HEK293 (cell line): Measurements from ENCODE around the gene COX6A2.

Experiments used
- EGR2 ChIP-seq: fragments of 450-650 bp; formaldehyde crosslinking; IDR thresholded peaks from 2 replicates; pipeline ENCODE4 v1.5.1; 2016; ENCODE audit warnings: low read depth, missing biosample characterization, missing genetic modification characterization
- HOXC10 ChIP-seq: sonication (generic); formaldehyde crosslinking; IDR thresholded peaks from 2 replicates; pipeline ENCODE4 v1.8.1; 2023; ENCODE audit warnings: mild to moderate bottlenecking, missing genetic modification reagents
- KLF7 ChIP-seq: fragments of 450-650 bp; formaldehyde crosslinking; IDR thresholded peaks from 2 replicates; pipeline ENCODE4 v1.5.1; 2016; ENCODE audit warnings: missing biosample characterization, missing genetic modification characterization, borderline replicate concordance
- SCRT1 ChIP-seq: fragments of 450-650 bp; formaldehyde crosslinking; IDR thresholded peaks from 2 replicates; pipeline ENCODE4 v1.5.1; 2016; ENCODE audit warnings: missing biosample characterization, missing genetic modification characterization, borderline replicate concordance
- WT1 ChIP-seq: fragments of 450-650 bp; formaldehyde crosslinking; IDR thresholded peaks from 2 replicates; pipeline ENCODE4 v1.5.1; 2016; ENCODE audit warnings: missing biosample characterization, missing genetic modification characterization
- ZBTB7A ChIP-seq: fragments of 450-650 bp; formaldehyde crosslinking; IDR thresholded peaks from 2 replicates; pipeline ENCODE4 v1.5.1; 2016; ENCODE audit warnings: low read depth, missing biosample characterization, missing genetic modification characterization
- ZFP41 ChIP-seq: fragments of 450-650 bp; formaldehyde crosslinking; IDR thresholded peaks from 2 replicates; pipeline ENCODE4 v1.5.1; 2016; ENCODE audit warnings: missing biosample characterization, missing genetic modification characterization, borderline replicate concordance
- ZNF133 ChIP-seq: fragments of 450-650 bp; formaldehyde crosslinking; IDR thresholded peaks from 2 replicates; pipeline ENCODE4 v1.5.1; 2016; ENCODE audit warnings: missing biosample characterization, missing genetic modification characterization
- ZNF202 ChIP-seq: fragments of 450-650 bp; formaldehyde crosslinking; IDR thresholded peaks from 2 replicates; pipeline ENCODE4 v1.5.1; 2016; ENCODE audit warnings: missing biosample characterization, missing genetic modification characterization, borderline replicate concordance
- ZNF211 ChIP-seq: fragments of 450-650 bp; formaldehyde crosslinking; IDR thresholded peaks from 2 replicates; pipeline ENCODE4 v1.5.1; 2016; ENCODE audit warnings: low read depth, missing biosample characterization, missing genetic modification characterization
- ZNF48 ChIP-seq: fragments of 450-650 bp; formaldehyde crosslinking; IDR thresholded peaks from 2 replicates; pipeline ENCODE4 v1.5.1; 2016; ENCODE audit warnings: missing biosample characterization, missing genetic modification characterization
- ZNF501 ChIP-seq: fragments of 450-650 bp; formaldehyde crosslinking; IDR thresholded peaks from 2 replicates; pipeline ENCODE4 v1.5.1; 2016; ENCODE audit warnings: missing biosample characterization, missing genetic modification characterization
- ZNF558 ChIP-seq: fragments of 450-650 bp; formaldehyde crosslinking; IDR thresholded peaks from 2 replicates; pipeline ENCODE4 v1.5.1; 2016; ENCODE audit warnings: missing biosample characterization, missing genetic modification characterization
- ZNF791 ChIP-seq: fragments of 450-650 bp; formaldehyde crosslinking; IDR thresholded peaks from 2 replicates; pipeline ENCODE4 v1.5.1; 2016; ENCODE audit warnings: missing biosample characterization, missing genetic modification characterization
- ZNF843 ChIP-seq: fragments of 450-650 bp; formaldehyde crosslinking; IDR thresholded peaks from 2 replicates; pipeline ENCODE4 v1.5.1; 2016; ENCODE audit warnings: missing biosample characterization, missing genetic modification characterization
- ZSCAN23 ChIP-seq: fragments of 450-650 bp; formaldehyde crosslinking; IDR thresholded peaks from 2 replicates; pipeline ENCODE4 v1.5.1; 2016; ENCODE audit warnings: missing biosample characterization, missing genetic modification characterization
- TF ChIP-seq, protein P1 (sequence below): fragments of 450-650 bp; IDR thresholded peaks from 2 replicates; pipeline ENCODE4 v1.5.1; 2018; ENCODE audit warnings: missing biosample characterization, mild to moderate bottlenecking, missing genetic modification characterization
- TF ChIP-seq, protein P2 (sequence below): fragments of 450-650 bp; formaldehyde crosslinking; conservative IDR thresholded peaks from 2 replicates; pipeline ENCODE4 v1.5.1; 2016; ENCODE audit warnings: low read depth, missing biosample characterization, missing genetic modification characterization
- TF ChIP-seq, protein P3 (sequence below): fragments of 450-650 bp; formaldehyde crosslinking; IDR thresholded peaks from 2 replicates; pipeline ENCODE4 v1.5.1; 2016; ENCODE audit warnings: missing biosample characterization, missing genetic modification characterization
- TF ChIP-seq, protein P4 (sequence below): fragments of 450-650 bp; formaldehyde crosslinking; IDR thresholded peaks from 2 replicates; pipeline ENCODE4 v1.5.1; 2016; ENCODE audit warnings: missing biosample characterization, missing genetic modification characterization
- TF ChIP-seq, protein P5 (sequence below): fragments of 450-650 bp; formaldehyde crosslinking; IDR thresholded peaks from 2 replicates; pipeline ENCODE4 v1.5.1; 2016; ENCODE audit warnings: missing biosample characterization, missing genetic modification characterization
- TF ChIP-seq, protein P6 (sequence below): fragments of 450-650 bp; formaldehyde crosslinking; IDR thresholded peaks from 2 replicates; pipeline ENCODE4 v1.5.1; 2016; ENCODE audit warnings: missing biosample characterization, missing genetic modification characterization, borderline replicate concordance
- TF ChIP-seq, protein P7 (sequence below): fragments of 450-650 bp; formaldehyde crosslinking; IDR thresholded peaks from 2 replicates; pipeline ENCODE4 v1.5.1; 2016; ENCODE audit warnings: missing biosample characterization, missing genetic modification characterization, borderline replicate concordance

The COX6A2 gene

DNA sequence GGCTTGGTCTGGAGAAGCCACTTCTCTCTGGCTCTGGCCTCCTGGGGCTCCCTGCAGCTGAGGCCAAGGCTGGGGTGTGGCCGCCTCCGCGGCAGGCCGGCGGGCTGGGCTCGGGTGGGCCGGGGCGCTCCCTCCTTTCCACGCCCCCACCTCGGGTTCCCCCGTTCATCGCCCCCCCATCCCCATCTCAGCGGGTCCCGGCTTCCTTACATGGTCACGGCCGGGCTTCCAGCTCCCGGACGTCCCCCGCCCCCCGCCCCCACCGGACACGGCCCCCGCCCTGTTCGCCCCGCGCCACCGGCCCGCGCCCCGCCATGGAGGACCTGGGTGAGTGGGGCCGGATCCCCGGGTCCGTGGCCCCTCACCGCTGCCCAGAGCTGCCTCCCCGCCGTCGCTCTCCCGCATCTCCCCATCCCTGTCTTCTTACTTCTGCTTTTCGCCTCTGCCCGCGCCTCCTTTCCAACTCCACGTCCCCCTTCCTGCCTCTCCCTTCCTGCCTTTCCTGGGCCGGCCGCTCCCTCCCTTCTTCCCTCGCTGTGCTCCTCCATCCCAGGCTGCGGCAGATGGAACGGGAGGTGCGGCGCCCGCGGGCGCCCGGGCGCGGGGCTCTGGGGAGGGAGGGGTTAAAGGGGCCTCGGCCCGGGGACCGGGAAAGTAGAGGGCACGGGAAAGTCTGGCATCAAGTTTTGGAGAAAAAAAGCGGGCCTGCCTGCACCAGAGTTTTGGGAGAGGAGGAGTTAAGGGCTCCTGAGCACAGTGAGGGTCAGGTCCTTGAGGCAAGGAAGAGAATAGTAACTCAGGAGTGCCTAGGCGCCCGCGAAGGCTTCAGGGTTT is 43.9 kb upstream of the COX6A2 start, which contains the start of gene TGFB1I1 (continued):
- TF ChIP-seq WT1: no peak
- TF ChIP-seq, protein P1, sequence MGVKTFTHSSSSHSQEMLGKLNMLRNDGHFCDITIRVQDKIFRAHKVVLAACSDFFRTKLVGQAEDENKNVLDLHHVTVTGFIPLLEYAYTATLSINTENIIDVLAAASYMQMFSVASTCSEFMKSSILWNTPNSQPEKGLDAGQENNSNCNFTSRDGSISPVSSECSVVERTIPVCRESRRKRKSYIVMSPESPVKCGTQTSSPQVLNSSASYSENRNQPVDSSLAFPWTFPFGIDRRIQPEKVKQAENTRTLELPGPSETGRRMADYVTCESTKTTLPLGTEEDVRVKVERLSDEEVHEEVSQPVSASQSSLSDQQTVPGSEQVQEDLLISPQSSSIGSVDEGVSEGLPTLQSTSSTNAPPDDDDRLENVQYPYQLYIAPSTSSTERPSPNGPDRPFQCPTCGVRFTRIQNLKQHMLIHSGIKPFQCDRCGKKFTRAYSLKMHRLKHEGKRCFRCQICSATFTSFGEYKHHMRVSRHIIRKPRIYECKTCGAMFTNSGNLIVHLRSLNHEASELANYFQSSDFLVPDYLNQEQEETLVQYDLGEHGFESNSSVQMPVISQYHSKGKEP: no peak
- no peak for TF ChIP-seq ZFP41 (tag by site-specific recombination)
- no peak for TF ChIP-seq SCRT1 (tag by site-specific recombination)
- TF ChIP-seq ZNF843 (tag by site-specific recombination): no peak
- TF ChIP-seq, protein P2, sequence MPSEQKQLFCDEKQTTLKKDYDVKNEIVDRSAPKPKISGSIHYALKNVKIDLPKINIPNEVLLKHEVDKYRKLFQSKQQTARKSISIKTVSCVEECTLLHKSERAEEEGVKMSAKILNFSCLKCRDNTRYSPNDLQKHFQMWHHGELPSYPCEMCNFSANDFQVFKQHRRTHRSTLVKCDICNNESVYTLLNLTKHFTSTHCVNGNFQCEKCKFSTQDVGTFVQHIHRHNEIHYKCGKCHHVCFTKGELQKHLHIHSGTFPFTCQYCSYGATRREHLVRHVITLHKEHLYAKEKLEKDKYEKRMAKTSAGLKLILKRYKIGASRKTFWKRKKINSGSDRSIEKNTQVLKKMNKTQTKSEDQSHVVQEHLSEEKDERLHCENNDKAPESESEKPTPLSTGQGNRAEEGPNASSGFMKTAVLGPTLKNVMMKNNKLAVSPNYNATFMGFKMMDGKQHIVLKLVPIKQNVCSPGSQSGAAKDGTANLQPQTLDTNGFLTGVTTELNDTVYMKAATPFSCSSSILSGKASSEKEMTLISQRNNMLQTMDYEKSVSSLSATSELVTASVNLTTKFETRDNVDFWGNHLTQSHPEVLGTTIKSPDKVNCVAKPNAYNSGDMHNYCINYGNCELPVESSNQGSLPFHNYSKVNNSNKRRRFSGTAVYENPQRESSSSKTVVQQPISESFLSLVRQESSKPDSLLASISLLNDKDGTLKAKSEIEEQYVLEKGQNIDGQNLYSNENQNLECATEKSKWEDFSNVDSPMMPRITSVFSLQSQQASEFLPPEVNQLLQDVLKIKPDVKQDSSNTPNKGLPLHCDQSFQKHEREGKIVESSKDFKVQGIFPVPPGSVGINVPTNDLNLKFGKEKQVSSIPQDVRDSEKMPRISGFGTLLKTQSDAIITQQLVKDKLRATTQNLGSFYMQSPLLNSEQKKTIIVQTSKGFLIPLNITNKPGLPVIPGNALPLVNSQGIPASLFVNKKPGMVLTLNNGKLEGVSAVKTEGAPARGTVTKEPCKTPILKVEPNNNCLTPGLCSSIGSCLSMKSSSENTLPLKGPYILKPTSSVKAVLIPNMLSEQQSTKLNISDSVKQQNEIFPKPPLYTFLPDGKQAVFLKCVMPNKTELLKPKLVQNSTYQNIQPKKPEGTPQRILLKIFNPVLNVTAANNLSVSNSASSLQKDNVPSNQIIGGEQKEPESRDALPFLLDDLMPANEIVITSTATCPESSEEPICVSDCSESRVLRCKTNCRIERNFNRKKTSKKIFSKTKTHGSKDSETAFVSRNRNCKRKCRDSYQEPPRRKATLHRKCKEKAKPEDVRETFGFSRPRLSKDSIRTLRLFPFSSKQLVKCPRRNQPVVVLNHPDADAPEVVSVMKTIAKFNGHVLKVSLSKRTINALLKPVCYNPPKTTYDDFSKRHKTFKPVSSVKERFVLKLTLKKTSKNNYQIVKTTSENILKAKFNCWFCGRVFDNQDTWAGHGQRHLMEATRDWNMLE (tag by site-specific recombination): no peak
- TF ChIP-seq, protein P3, sequence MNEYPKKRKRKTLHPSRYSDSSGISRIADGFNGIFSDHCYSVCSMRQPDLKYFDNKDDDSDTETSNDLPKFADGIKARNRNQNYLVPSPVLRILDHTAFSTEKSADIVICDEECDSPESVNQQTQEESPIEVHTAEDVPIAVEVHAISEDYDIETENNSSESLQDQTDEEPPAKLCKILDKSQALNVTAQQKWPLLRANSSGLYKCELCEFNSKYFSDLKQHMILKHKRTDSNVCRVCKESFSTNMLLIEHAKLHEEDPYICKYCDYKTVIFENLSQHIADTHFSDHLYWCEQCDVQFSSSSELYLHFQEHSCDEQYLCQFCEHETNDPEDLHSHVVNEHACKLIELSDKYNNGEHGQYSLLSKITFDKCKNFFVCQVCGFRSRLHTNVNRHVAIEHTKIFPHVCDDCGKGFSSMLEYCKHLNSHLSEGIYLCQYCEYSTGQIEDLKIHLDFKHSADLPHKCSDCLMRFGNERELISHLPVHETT (tag by site-specific recombination): no peak
- no peak for TF ChIP-seq HOXC10 (CRISPR knock-in tag)
- peak; percentile 23; the same call in 1 of the 2 replicates for TF ChIP-seq EGR2 (tag by site-specific recombination)
- TF ChIP-seq, protein P4, sequence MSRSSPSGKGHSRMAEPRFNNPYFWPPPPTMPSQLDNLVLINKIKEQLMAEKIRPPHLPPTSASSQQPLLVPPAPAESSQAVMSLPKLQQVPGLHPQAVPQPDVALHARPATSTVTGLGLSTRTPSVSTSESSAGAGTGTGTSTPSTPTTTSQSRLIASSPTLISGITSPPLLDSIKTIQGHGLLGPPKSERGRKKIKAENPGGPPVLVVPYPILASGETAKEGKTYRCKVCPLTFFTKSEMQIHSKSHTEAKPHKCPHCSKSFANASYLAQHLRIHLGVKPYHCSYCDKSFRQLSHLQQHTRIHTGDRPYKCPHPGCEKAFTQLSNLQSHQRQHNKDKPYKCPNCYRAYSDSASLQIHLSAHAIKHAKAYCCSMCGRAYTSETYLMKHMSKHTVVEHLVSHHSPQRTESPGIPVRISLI (tag by site-specific recombination): no peak
- no peak for TF ChIP-seq ZNF48 (tag by site-specific recombination)
- TF ChIP-seq ZSCAN23 (tag by site-specific recombination): no peak
- TF ChIP-seq, protein P5, sequence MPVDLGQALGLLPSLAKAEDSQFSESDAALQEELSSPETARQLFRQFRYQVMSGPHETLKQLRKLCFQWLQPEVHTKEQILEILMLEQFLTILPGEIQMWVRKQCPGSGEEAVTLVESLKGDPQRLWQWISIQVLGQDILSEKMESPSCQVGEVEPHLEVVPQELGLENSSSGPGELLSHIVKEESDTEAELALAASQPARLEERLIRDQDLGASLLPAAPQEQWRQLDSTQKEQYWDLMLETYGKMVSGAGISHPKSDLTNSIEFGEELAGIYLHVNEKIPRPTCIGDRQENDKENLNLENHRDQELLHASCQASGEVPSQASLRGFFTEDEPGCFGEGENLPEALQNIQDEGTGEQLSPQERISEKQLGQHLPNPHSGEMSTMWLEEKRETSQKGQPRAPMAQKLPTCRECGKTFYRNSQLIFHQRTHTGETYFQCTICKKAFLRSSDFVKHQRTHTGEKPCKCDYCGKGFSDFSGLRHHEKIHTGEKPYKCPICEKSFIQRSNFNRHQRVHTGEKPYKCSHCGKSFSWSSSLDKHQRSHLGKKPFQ: no peak
- TF ChIP-seq ZNF211 (tag by site-specific recombination): no peak
- TF ChIP-seq ZBTB7A (tag by site-specific recombination): no peak
- no peak for TF ChIP-seq ZNF133 (tag by site-specific recombination)
- TF ChIP-seq ZNF791 (tag by site-specific recombination): no peak
- TF ChIP-seq, protein P6, sequence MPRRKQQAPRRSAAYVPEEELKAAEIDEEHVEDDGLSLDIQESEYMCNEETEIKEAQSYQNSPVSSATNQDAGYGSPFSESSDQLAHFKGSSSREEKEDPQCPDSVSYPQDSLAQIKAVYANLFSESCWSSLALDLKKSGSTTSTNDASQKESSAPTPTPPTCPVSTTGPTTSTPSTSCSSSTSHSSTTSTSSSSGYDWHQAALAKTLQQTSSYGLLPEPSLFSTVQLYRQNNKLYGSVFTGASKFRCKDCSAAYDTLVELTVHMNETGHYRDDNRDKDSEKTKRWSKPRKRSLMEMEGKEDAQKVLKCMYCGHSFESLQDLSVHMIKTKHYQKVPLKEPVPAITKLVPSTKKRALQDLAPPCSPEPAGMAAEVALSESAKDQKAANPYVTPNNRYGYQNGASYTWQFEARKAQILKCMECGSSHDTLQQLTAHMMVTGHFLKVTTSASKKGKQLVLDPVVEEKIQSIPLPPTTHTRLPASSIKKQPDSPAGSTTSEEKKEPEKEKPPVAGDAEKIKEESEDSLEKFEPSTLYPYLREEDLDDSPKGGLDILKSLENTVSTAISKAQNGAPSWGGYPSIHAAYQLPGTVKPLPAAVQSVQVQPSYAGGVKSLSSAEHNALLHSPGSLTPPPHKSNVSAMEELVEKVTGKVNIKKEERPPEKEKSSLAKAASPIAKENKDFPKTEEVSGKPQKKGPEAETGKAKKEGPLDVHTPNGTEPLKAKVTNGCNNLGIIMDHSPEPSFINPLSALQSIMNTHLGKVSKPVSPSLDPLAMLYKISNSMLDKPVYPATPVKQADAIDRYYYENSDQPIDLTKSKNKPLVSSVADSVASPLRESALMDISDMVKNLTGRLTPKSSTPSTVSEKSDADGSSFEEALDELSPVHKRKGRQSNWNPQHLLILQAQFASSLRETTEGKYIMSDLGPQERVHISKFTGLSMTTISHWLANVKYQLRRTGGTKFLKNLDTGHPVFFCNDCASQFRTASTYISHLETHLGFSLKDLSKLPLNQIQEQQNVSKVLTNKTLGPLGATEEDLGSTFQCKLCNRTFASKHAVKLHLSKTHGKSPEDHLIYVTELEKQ: no peak
- TF ChIP-seq ZNF202 (tag by site-specific recombination): no peak
- TF ChIP-seq, protein P7, sequence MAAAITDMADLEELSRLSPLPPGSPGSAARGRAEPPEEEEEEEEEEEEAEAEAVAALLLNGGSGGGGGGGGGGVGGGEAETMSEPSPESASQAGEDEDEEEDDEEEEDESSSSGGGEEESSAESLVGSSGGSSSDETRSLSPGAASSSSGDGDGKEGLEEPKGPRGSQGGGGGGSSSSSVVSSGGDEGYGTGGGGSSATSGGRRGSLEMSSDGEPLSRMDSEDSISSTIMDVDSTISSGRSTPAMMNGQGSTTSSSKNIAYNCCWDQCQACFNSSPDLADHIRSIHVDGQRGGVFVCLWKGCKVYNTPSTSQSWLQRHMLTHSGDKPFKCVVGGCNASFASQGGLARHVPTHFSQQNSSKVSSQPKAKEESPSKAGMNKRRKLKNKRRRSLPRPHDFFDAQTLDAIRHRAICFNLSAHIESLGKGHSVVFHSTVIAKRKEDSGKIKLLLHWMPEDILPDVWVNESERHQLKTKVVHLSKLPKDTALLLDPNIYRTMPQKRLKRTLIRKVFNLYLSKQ (tag by site-specific recombination): no peak
- no peak for TF ChIP-seq ZNF501
- TF ChIP-seq ZNF558 (tag by site-specific recombination): no peak
- TF ChIP-seq KLF7 (tag by site-specific recombination): 0 out of 2 replicates have a peak, but pooled peaks have one; percentile 11
